PC-9 (cell line): ENCODE data around the gene JARID2. TPM values are rescaled to one million over a fixed set of nuclear protein-coding genes. Genes with fewer than 3 reads are reported as not detected.

Experiments used
- BruUV-seq: library from RNA; stranded (reverse); fragments of 400-500 nt; replicated peaks from 2 replicates; lab custom pipeline; 2021; lab: Mats Ljungman, UMichigan
- CTCF ChIA-PET: fragments of 300-600 bp; sonication (Branson Sonifier 250); formaldehyde crosslinking; loops from one replicate; lab custom pipeline; 2022; ENCODE audit warnings: antibody characterized with exemption; lab: Charles Lee
- POLR2A ChIA-PET: fragments of 300-600 bp; sonication (Branson Sonifier 250); formaldehyde crosslinking; loops from one replicate; lab custom pipeline; 2022; ENCODE audit warnings: antibody characterized with exemption; ENCODE audit not compliant: unreplicated experiment; lab: Charles Lee
- DNase-seq, 2 experiments: peaks; one replicate each; pipeline versions ENCODE4 v3.0.0 to v3.0.0-alpha.2; 2015 to 2022; ENCODE audit warnings: mixed read lengths in 1 of 2
- H2AFZ ChIP-seq: fragments of 200-600 bp; sonication (generic); 2 replicates; pipeline ENCODE4 v1.8.1; 2017; ENCODE audit warnings: antibody characterized with exemption
- H3F3A ChIP-seq: fragments of 200-600 bp; sonication (generic); 2 replicates; pipeline ENCODE4 v1.8.1; 2017; ENCODE audit warnings: antibody characterized with exemption, mild to moderate bottlenecking, low read depth; ENCODE audit not compliant: insufficient read depth
- H3K27ac ChIP-seq: fragments of 200-600 bp; sonication (generic); 2 replicates; pipeline ENCODE4 v1.6.1; 2016; ENCODE audit warnings: mixed run types
- H3K27me3 ChIP-seq: fragments of 200-600 bp; sonication (generic); 2 replicates; pipeline ENCODE4 v1.6.1; 2016; ENCODE audit warnings: low read depth, mixed run types; ENCODE audit not compliant: insufficient read depth
- H3K36me3 ChIP-seq: fragments of 200-600 bp; sonication (generic); 2 replicates; pipeline ENCODE4 v1.6.1; 2016; ENCODE audit warnings: low read depth, mixed run types
- H3K4me1 ChIP-seq: fragments of 200-600 bp; sonication (generic); replicated peaks from 2 replicates; pipeline ENCODE4 v1.6.1; 2016; ENCODE audit warnings: mixed run types; ENCODE audit not compliant: insufficient read depth
- H3K4me2 ChIP-seq: fragments of 200-600 bp; sonication (generic); 2 replicates; pipeline ENCODE4 v1.6.1; 2017; ENCODE audit warnings: mixed run types
- H3K4me3 ChIP-seq: fragments of 200-600 bp; sonication (generic); 2 replicates; pipeline ENCODE4 v1.6.1; 2016; ENCODE audit warnings: mixed run types
- H3K79me2 ChIP-seq: fragments of 200-600 bp; sonication (generic); 2 replicates; pipeline ENCODE4 v1.6.1; 2017; ENCODE audit warnings: low read depth, mixed run types
- H3K9me2 ChIP-seq: fragments of 200-600 bp; sonication (generic); 2 replicates; pipeline ENCODE4 v1.8.1; 2017; ENCODE audit warnings: mild to moderate bottlenecking; ENCODE audit not compliant: insufficient read depth
- H3K9me3 ChIP-seq: fragments of 200-600 bp; sonication (generic); 2 replicates; pipeline ENCODE4 v1.8.1; 2016; ENCODE audit warnings: low read depth; ENCODE audit not compliant: insufficient read depth
- H4K20me1 ChIP-seq: fragments of 200-600 bp; sonication (generic); 2 replicates; pipeline ENCODE4 v1.8.1; 2017; ENCODE audit not compliant: insufficient read depth
- EZH2 ChIP-seq: fragments of 200-600 bp; sonication (generic); IDR thresholded peaks from 2 replicates; pipeline ENCODE4 v1.8.0; 2017; ENCODE audit warnings: antibody characterized with exemption, low read depth
- intact Hi-C: fragments of 100-400 bp; cut with micrococcal nuclease; formaldehyde crosslinking; loops from one replicate; pipeline ENCODE4 v1.10.0; 2022; ENCODE audit not compliant: unreplicated experiment
- total RNA-seq: library from RNA; stranded (reverse); gene quantifications from 2 replicates; pipeline ENCODE4 v1.2.3, GENCODE V29; 2021
- TF ChIP-seq, protein P1 (sequence below): fragments of 200-600 bp; sonication (generic); conservative IDR thresholded peaks from 2 replicates; pipeline ENCODE4 v1.6.1; 2017; ENCODE audit warnings: mixed run types, antibody characterized with exemption, mild to moderate bottlenecking, moderate library complexity

Gene JARID2
- total RNA-seq, 1 experiment from 2014 or later, result 35.0 TPM

DNA sequence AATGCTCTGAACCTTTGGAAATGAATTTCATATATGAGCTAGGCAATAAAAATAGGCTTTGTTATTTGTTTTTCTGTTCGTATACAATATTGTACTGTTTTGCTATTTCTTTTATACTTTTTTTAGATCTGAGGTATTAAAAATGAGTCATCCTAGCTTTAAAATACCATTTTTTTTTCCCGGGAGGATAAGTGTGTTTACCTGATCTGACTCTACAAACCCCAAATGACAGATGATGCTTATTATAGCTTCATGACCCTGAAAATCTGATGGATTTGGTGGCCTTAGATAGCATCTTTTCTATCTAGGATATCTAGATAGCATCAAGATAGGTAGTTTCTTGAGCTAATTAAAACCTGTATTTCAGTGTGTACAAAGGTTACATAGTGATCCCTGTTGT lies 210.6 kb downstream of the JARID2 start:
- Histone ChIP-seq H3K36me3 (no peaks in the 10 kb centered on the region), H3F3A (peaks cover 22% of the 10 kb centered on the region), H3K79me2 (peaks cover 46% of the 10 kb centered on the region), H3K27me3 (no peaks in the 10 kb centered on the region), H3K4me2 (peak overlapping the region; percentile 70), H4K20me1 (peaks cover 10% of the 10 kb centered on the region; the same call in 1 of the 2 replicates), H3K4me3 (peak overlapping the region; percentile 7; the same call in 1 of the 2 replicates), H3K27ac (peak overlapping the region; percentile 92), H3K4me1 (peaks cover 35% of the 10 kb centered on the region), H2AFZ (no peak overlapping the region), H3K9me2 (no peaks in the 10 kb centered on the region), H3K9me3 (no peaks in the 10 kb centered on the region)
- TF ChIP-seq, protein P1, sequence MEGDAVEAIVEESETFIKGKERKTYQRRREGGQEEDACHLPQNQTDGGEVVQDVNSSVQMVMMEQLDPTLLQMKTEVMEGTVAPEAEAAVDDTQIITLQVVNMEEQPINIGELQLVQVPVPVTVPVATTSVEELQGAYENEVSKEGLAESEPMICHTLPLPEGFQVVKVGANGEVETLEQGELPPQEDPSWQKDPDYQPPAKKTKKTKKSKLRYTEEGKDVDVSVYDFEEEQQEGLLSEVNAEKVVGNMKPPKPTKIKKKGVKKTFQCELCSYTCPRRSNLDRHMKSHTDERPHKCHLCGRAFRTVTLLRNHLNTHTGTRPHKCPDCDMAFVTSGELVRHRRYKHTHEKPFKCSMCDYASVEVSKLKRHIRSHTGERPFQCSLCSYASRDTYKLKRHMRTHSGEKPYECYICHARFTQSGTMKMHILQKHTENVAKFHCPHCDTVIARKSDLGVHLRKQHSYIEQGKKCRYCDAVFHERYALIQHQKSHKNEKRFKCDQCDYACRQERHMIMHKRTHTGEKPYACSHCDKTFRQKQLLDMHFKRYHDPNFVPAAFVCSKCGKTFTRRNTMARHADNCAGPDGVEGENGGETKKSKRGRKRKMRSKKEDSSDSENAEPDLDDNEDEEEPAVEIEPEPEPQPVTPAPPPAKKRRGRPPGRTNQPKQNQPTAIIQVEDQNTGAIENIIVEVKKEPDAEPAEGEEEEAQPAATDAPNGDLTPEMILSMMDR, result no peak
- TF ChIP-seq EZH2, result no peak
- intact Hi-C loops, result loop anchor here (5.0 kb wide), 1 partner anchor 394 kb away; no protein-coding TSS in a partner anchor
- ChIA-PET CTCF (interaction anchor here (1.2 kb wide), 1 partner anchor 167 kb away, joined by 4 read pairs; no protein-coding TSS in a partner anchor), POLR2A (interaction anchor here (0.6 to 0.7 kb wide), 2 partner anchors 18 to 65 kb away, joined by 3 to 6 read pairs; no protein-coding TSS in a partner anchor)
- no TSS peak for BruUV-seq
- DNase-seq, result peak in 1 of 2 experiments; percentile 53

- peaks cover 22% of the 10 kb centered on the region for H3F3A ChIP-seq
- ChIA-PET POLR2A (no interaction called here), CTCF (interaction anchor here (1.2 kb wide), 1 partner anchor 166 kb away, joined by 4 read pairs; no protein-coding TSS in a partner anchor)
- peaks cover 10% of the 10 kb centered on the region; the same call in 1 of the 2 replicates for H4K20me1 ChIP-seq
- no TSS peak for BruUV-seq
- no peaks in the 10 kb centered on the region for H3K36me3 ChIP-seq
- 0 out of 2 replicates have a peak overlapping the region, but pooled peaks have one; percentile 70 for H3K4me2 ChIP-seq
- no peak overlapping the region for H2AFZ ChIP-seq
- peaks cover 50% of the 10 kb centered on the region for H3K79me2 ChIP-seq
- intact Hi-C loops, result loop anchor here (5.0 kb wide), 1 partner anchor 395 kb away; no protein-coding TSS in a partner anchor
- no peak for TF ChIP-seq EZH2
- TF ChIP-seq, protein P1, result no peak
- H3K9me2 ChIP-seq, result no peaks in the 10 kb centered on the region
- H3K4me3 ChIP-seq, result no peak overlapping the region
- DNase-seq, result no peak
- H3K27ac ChIP-seq, result peak overlapping the region; percentile 92; the same call in 1 of the 2 replicates
- no peaks in the 10 kb centered on the region for H3K27me3 ChIP-seq
- peaks cover 35% of the 10 kb centered on the region for H3K4me1 ChIP-seq
- H3K9me3 ChIP-seq, result no peaks in the 10 kb centered on the region
These were observed 211.3 kb downstream of the JARID2 start for GRCh38 chr6:15457121-15457650.

DNA sequence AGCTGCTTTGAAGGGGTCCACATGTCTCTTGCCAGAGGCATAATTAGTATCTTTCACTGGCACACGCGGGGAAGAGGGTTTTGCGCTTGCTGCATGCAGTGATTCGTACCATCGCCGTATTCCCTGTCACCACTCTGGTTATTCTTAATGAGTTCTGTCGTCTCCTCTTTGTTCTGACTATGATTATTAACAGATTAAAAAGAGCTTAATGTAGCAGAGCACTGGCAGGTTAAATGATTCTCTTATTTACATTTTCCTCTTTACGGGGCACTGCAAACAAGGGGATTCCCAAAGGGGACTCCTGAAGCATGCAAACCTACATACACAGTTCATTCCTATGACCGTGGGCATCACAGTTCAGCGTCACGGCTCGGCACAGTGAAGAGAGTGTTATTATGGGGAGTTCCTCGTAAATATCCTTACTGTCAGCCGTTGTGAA lies 212.2 kb downstream of the JARID2 start:
- H3K4me3 ChIP-seq, result no peak overlapping the region
- H3K27ac ChIP-seq, result no peak overlapping the region
- no peaks in the 10 kb centered on the region for H3K27me3 ChIP-seq
- no peak overlapping the region for H3K4me2 ChIP-seq
- CTCF ChIA-PET, result no interaction called here
- H4K20me1 ChIP-seq, result peaks cover 10% of the 10 kb centered on the region; the same call in 1 of the 2 replicates
- H3K4me1 ChIP-seq, result peaks cover 35% of the 10 kb centered on the region
- POLR2A ChIA-PET, result no interaction called here
- no peaks in the 10 kb centered on the region for H3K9me2 ChIP-seq
- no peaks in the 10 kb centered on the region for H3K9me3 ChIP-seq
- no peak overlapping the region for H2AFZ ChIP-seq
- TF ChIP-seq, protein P1, result no peak
- no peak for TF ChIP-seq EZH2
- no peaks in the 10 kb centered on the region for H3K36me3 ChIP-seq
- peaks cover 54% of the 10 kb centered on the region for H3K79me2 ChIP-seq
- peaks cover 22% of the 10 kb centered on the region for H3F3A ChIP-seq
- intact Hi-C loops, result loop anchor here (5.0 kb wide), 1 partner anchor 396 kb away; no protein-coding TSS in a partner anchor
- no peak for DNase-seq
- BruUV-seq, result no TSS peak
